H1 (cell line): ENCODE data around the gene DCDC2.

Experiments used
- CBX8 ChIP-seq: fragments of 300-800, 300-1000 bp; sonication (generic); IDR thresholded peaks from 2 replicates; pipeline ENCODE4 v1.7.1; 2016; ENCODE audit warnings: low read depth, low read length, borderline replicate concordance
- CHD2 ChIP-seq: IDR thresholded peaks from 2 replicates; pipeline ENCODE4 v1.6.1; 2012; ENCODE audit warnings: low read length, improper control_type of control experiment
- EP300 ChIP-seq, 2 experiments: IDR thresholded peaks; 1 replicate in 1 of 2; 2 replicates in 1 of 2; pipeline ENCODE4 v1.6.1; 2011 to 2012; ENCODE audit warnings: low read depth in 2 of 2, low read length in 2 of 2, mild to moderate bottlenecking in 2 of 2, borderline replicate concordance in 1 of 2, inconsistent platforms in 1 of 2, moderate library complexity in 1 of 2
- HDAC2 ChIP-seq, 2 experiments: fragments of 300-600 bp in 1 of 2; sonication (generic) in 1 of 2; IDR thresholded peaks; 2 replicates each; pipeline ENCODE4 v1.6.1; 2011 to 2012; ENCODE audit warnings: low read depth in 2 of 2, low read length in 2 of 2, mild to moderate bottlenecking in 2 of 2, moderate library complexity in 2 of 2, borderline replicate concordance in 1 of 2, inconsistent platforms in 1 of 2
- HDAC6 ChIP-seq: IDR thresholded peaks from one replicate; pipeline ENCODE4 v1.7.1; 2012; ENCODE audit warnings: low read depth, mild to moderate bottlenecking, inconsistent platforms, low read length, moderate library complexity
- JUND ChIP-seq: IDR thresholded peaks from 2 replicates; pipeline ENCODE4 v1.6.1; 2011; ENCODE audit warnings: mild to moderate bottlenecking, improper control_type of control experiment, low read length
- MAFK ChIP-seq: IDR thresholded peaks from 2 replicates; pipeline ENCODE4 v1.6.1; 2012; ENCODE audit warnings: low read depth, mild to moderate bottlenecking, improper control_type of control experiment, low read length
- SP2 ChIP-seq: IDR thresholded peaks from 2 replicates; pipeline ENCODE4 v1.6.1; 2012; ENCODE audit warnings: mild to moderate bottlenecking, low read length, inconsistent platforms
- TAF7 ChIP-seq: optimal IDR thresholded peaks from 2 replicates; pipeline ENCODE3; 2011; ENCODE audit warnings: low read depth, mild to moderate bottlenecking, inconsistent platforms, low read length, moderate library complexity, borderline replicate concordance
- TCF12 ChIP-seq: IDR thresholded peaks from 2 replicates; pipeline ENCODE4 v1.6.1; 2011; ENCODE audit warnings: low read depth, mild to moderate bottlenecking, low read length
- TF ChIP-seq, protein P1 (sequence below), 3 experiments: IDR thresholded peaks; 1 replicate in 2 of 3; 2 replicates in 1 of 3; pipeline versions ENCODE4 v1.5.1 to v1.6.1; 2011; ENCODE audit warnings: low read length in 3 of 3, mild to moderate bottlenecking in 3 of 3, inconsistent platforms in 2 of 3, low read depth in 1 of 3, moderate library complexity in 1 of 3; ENCODE audit not compliant: insufficient read depth in 1 of 3; ENCODE audit errors: control extremely low read depth in 1 of 3
- TF ChIP-seq, protein P2 (sequence below): IDR thresholded peaks from 2 replicates; pipeline ENCODE4 v1.6.1; 2012; ENCODE audit warnings: low read length, inconsistent platforms

DNA sequence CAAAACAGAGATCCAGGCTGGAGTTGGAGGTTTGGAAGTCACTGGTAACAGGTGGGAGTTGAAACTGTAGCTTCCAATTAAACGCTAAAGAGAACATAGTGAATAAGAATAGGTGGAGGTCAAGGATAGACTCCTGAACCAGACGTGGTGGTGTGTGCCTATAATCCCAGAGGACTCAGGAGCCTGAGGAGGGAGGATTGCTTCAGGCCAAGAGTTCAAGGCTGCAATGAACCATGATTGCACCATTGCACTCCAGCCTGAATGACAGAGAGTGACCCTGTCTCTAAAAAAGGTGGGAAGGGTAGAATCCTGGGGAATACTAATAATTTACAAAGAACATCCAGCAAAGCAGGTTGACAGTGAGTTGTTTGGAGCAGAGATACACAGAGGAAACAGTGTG lies 218.2 kb downstream of the DCDC2 start:
- TF ChIP-seq, protein P1, sequence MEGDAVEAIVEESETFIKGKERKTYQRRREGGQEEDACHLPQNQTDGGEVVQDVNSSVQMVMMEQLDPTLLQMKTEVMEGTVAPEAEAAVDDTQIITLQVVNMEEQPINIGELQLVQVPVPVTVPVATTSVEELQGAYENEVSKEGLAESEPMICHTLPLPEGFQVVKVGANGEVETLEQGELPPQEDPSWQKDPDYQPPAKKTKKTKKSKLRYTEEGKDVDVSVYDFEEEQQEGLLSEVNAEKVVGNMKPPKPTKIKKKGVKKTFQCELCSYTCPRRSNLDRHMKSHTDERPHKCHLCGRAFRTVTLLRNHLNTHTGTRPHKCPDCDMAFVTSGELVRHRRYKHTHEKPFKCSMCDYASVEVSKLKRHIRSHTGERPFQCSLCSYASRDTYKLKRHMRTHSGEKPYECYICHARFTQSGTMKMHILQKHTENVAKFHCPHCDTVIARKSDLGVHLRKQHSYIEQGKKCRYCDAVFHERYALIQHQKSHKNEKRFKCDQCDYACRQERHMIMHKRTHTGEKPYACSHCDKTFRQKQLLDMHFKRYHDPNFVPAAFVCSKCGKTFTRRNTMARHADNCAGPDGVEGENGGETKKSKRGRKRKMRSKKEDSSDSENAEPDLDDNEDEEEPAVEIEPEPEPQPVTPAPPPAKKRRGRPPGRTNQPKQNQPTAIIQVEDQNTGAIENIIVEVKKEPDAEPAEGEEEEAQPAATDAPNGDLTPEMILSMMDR (IDR thresholded peaks at IDR 0.05; ENCODE audit: control extremely low read depth in 1 of 3, insufficient read depth in 1 of 3, low read depth in 1 of 3, low read length in 3 of 3): no peak
- TF ChIP-seq JUND (no peak), TCF12 (no peak), EP300 (IDR thresholded peaks at IDR 0.05; ENCODE audit: borderline replicate concordance in 1 of 2, low read depth in 2 of 2, low read length in 2 of 2) (no peak), MAFK (no peak), HDAC2 (IDR thresholded peaks at IDR 0.05; ENCODE audit: borderline replicate concordance in 1 of 2, low read depth in 2 of 2, low read length in 2 of 2) (no peak), SP2 (no peak), TAF7 (no peak), CHD2 (no peak), CBX8 (no peak), HDAC6 (no peak)
- TF ChIP-seq, protein P2, sequence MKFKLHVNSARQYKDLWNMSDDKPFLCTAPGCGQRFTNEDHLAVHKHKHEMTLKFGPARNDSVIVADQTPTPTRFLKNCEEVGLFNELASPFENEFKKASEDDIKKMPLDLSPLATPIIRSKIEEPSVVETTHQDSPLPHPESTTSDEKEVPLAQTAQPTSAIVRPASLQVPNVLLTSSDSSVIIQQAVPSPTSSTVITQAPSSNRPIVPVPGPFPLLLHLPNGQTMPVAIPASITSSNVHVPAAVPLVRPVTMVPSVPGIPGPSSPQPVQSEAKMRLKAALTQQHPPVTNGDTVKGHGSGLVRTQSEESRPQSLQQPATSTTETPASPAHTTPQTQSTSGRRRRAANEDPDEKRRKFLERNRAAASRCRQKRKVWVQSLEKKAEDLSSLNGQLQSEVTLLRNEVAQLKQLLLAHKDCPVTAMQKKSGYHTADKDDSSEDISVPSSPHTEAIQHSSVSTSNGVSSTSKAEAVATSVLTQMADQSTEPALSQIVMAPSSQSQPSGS: no peak
